H1 (cell line): ENCODE data around the gene ADAMTS9. TPM values are rescaled to one million over a fixed set of nuclear protein-coding genes. Genes with fewer than 3 reads are reported as not detected.

ENCODE experiments used
- CTCF ChIA-PET: fragments of 300-600 bp; sonication (Branson Sonifier 250); formaldehyde crosslinking; loops from one replicate; lab custom pipeline; 2021; ENCODE audit not compliant: partially characterized antibody; lab: Charles Lee
- POLR2A ChIA-PET: fragments of 300-600 bp; sonication (Branson Sonifier 250); formaldehyde crosslinking; loops from one replicate; lab custom pipeline; 2021; ENCODE audit warnings: inconsistent platforms; ENCODE audit not compliant: partially characterized antibody; lab: Charles Lee
- DNase-seq, 2 experiments: peaks; one replicate each; pipeline versions ENCODE4 v3.0.0 to v3.0.0-alpha.2; 2010 to 2022; ENCODE audit warnings: low spot score in 2 of 2, low read depth in 1 of 2, mixed read lengths in 1 of 2
- FAIRE-seq: peaks from 2 replicates; lab custom pipeline; 2011; peaks lifted over from hg19 to GRCh38; lab: Jason Lieb, UNC
- H2AFZ ChIP-seq: 2 replicates; pipeline ENCODE4 v1.8.1; 2012; ENCODE audit warnings: low read length, inconsistent platforms
- H2AK5ac ChIP-seq: 2 replicates; pipeline ENCODE4 v1.6.1; 2013; ENCODE audit warnings: low read depth, low read length
- H2BK120ac ChIP-seq: replicated peaks from 2 replicates; pipeline ENCODE3; 2013; ENCODE audit warnings: low read depth, low read length, inconsistent platforms
- H2BK12ac ChIP-seq: 2 replicates; pipeline ENCODE4 v1.6.1; 2013; ENCODE audit warnings: low read depth, low read length
- H2BK15ac ChIP-seq: 2 replicates; pipeline ENCODE4 v1.6.1; 2013; ENCODE audit warnings: low read length
- H2BK20ac ChIP-seq: 2 replicates; pipeline ENCODE4 v1.6.1; 2013; ENCODE audit warnings: low read length
- H2BK5ac ChIP-seq: 2 replicates; pipeline ENCODE4 v1.6.1; 2013; ENCODE audit warnings: low read depth, low read length
- H3K14ac ChIP-seq: 2 replicates; pipeline ENCODE4 v1.6.1; 2013; ENCODE audit warnings: inconsistent platforms; ENCODE audit not compliant: insufficient read length
- H3K18ac ChIP-seq: 2 replicates; pipeline ENCODE4 v1.6.1; 2013; ENCODE audit warnings: low read length; ENCODE audit errors: extremely low read depth
- H3K23ac ChIP-seq: 2 replicates; pipeline ENCODE4 v1.6.1; 2013; ENCODE audit warnings: inconsistent platforms; ENCODE audit not compliant: insufficient read length
- H3K23me2 ChIP-seq: 2 replicates; pipeline ENCODE4 v1.6.1; 2013; ENCODE audit warnings: low read depth, low read length
- H3K27ac ChIP-seq: 2 replicates; pipeline ENCODE4 v1.6.1; 2011; ENCODE audit warnings: low read depth, low read length, inconsistent platforms
- H3K27me3 ChIP-seq, 4 experiments: replicated peaks in 1 of 4; 1 replicate in 1 of 4; 2 replicates in 3 of 4; pipeline versions ENCODE4 v1.6.1 to v1.8.1; 2011 to 2013; ENCODE audit warnings: low read length in 3 of 4, mild to moderate bottlenecking in 3 of 4, inconsistent platforms in 2 of 4, mixed read lengths in 2 of 4, moderate library complexity in 1 of 4; ENCODE audit not compliant: control insufficient read depth in 3 of 4, insufficient read depth in 3 of 4; ENCODE audit errors: extremely low read depth in 1 of 4
- H3K36me3 ChIP-seq, 4 experiments: 2 replicates each; pipeline versions ENCODE4 v1.6.1 to v1.8.1; 2011 to 2013; ENCODE audit warnings: mild to moderate bottlenecking in 4 of 4, low read length in 3 of 4, moderate library complexity in 2 of 4, control low read depth in 1 of 4, inconsistent platforms in 1 of 4; ENCODE audit not compliant: insufficient read depth in 4 of 4, control insufficient read depth in 2 of 4
- H3K4ac ChIP-seq: replicated peaks from 2 replicates; pipeline ENCODE3; 2013; ENCODE audit warnings: low read length, low read depth, mixed read lengths, inconsistent platforms; ENCODE audit not compliant: insufficient read length
- H3K4me1 ChIP-seq, 4 experiments: replicated peaks in 1 of 4; 1 replicate in 1 of 4; 2 replicates in 3 of 4; pipeline versions ENCODE4 v1.6.1 to v1.8.1; 2011 to 2013; ENCODE audit warnings: low read length in 3 of 4, inconsistent platforms in 2 of 4, mixed read lengths in 1 of 4; ENCODE audit not compliant: insufficient read depth in 4 of 4, control insufficient read depth in 3 of 4
- H3K4me2 ChIP-seq, 2 experiments: 2 replicates each; pipeline versions ENCODE4 v1.6.1 to v1.8.1; 2011 to 2013; ENCODE audit warnings: low read depth in 2 of 2, low read length in 2 of 2, control low read depth in 1 of 2, inconsistent platforms in 1 of 2, mild to moderate bottlenecking in 1 of 2; ENCODE audit not compliant: insufficient read depth in 1 of 2
- H3K4me3 ChIP-seq, 4 experiments: fragments of 200-600, 300-600 bp in 1 of 4; sonication (generic), shearing (Covaris generic), sonication (Bioruptor Twin) in 1 of 4; 2 replicates each; pipeline versions ENCODE4 v1.5.1 to v1.8.1; 2011 to 2016; ENCODE audit warnings: low read length in 4 of 4, low read depth in 3 of 4, control low read depth in 2 of 4, inconsistent platforms in 2 of 4, mild to moderate bottlenecking in 2 of 4, mixed read lengths in 1 of 4, moderate library complexity in 1 of 4; ENCODE audit not compliant: insufficient read depth in 2 of 4; ENCODE audit errors: extremely low read depth in 1 of 4
- H3K56ac ChIP-seq: replicated peaks from 2 replicates; pipeline ENCODE3; 2013; ENCODE audit warnings: low read depth, mild to moderate bottlenecking, mixed read lengths, low read length, inconsistent platforms; ENCODE audit not compliant: insufficient read length
- H3K79me1 ChIP-seq: 2 replicates; pipeline ENCODE4 v1.6.1; 2013; ENCODE audit warnings: low read depth, low read length, control low read depth
- H3K79me2 ChIP-seq, 2 experiments: 2 replicates each; pipeline versions ENCODE4 v1.6.1 to v1.8.1; 2012 to 2013; ENCODE audit warnings: low read length in 2 of 2, mild to moderate bottlenecking in 2 of 2, inconsistent platforms in 1 of 2; ENCODE audit not compliant: insufficient read depth in 2 of 2, control insufficient read depth in 1 of 2
- H3K9ac ChIP-seq, 4 experiments: replicated peaks in 1 of 4; 1 replicate in 1 of 4; 2 replicates in 3 of 4; pipeline versions ENCODE4 v1.6.1 to v1.8.1; 2011 to 2013; ENCODE audit warnings: low read depth in 3 of 4, low read length in 3 of 4, control low read depth in 2 of 4, mild to moderate bottlenecking in 2 of 4, moderate library complexity in 2 of 4, inconsistent platforms in 1 of 4; ENCODE audit errors: extremely low read depth in 1 of 4
- H3K9me3 ChIP-seq, 2 experiments: 2 replicates each; pipeline versions ENCODE4 v1.6.1 to v1.8.1; 2012 to 2013; ENCODE audit warnings: mild to moderate bottlenecking in 2 of 2, moderate library complexity in 2 of 2, control low read depth in 1 of 2, inconsistent platforms in 1 of 2, low read depth in 1 of 2, low read length in 1 of 2, mixed read lengths in 1 of 2; ENCODE audit not compliant: insufficient read depth in 2 of 2
- H4K20me1 ChIP-seq, 2 experiments: replicated peaks in 1 of 2; 2 replicates each; pipeline versions ENCODE3 to v1.8.1; 2011 to 2013; ENCODE audit warnings: inconsistent platforms in 2 of 2, low read length in 2 of 2, mild to moderate bottlenecking in 1 of 2; ENCODE audit not compliant: insufficient read depth in 2 of 2, control insufficient read depth in 1 of 2
- H4K5ac ChIP-seq: 2 replicates; pipeline ENCODE4 v1.6.1; 2013; ENCODE audit warnings: low read length, low read depth, mixed read lengths, inconsistent platforms; ENCODE audit not compliant: insufficient read length
- H4K8ac ChIP-seq: 2 replicates; pipeline ENCODE4 v1.8.0; 2013; ENCODE audit warnings: mild to moderate bottlenecking, moderate library complexity, low read length, inconsistent platforms; ENCODE audit not compliant: insufficient read depth; ENCODE audit errors: extremely low read depth
- H4K91ac ChIP-seq: replicated peaks from 2 replicates; pipeline ENCODE3; 2013; ENCODE audit warnings: low read length, mixed read lengths, inconsistent platforms; ENCODE audit not compliant: insufficient read length
- CEBPB ChIP-seq: IDR thresholded peaks from 2 replicates; pipeline ENCODE4 v1.6.1; 2012; ENCODE audit warnings: low read depth, low read length
- SAP30 ChIP-seq: fragments of 300-600 bp; sonication (generic); IDR thresholded peaks from 2 replicates; pipeline ENCODE4 v1.7.1; 2012; ENCODE audit warnings: low read length, moderate library complexity, mild to moderate bottlenecking, inconsistent platforms; ENCODE audit not compliant: insufficient read depth, insufficient replicate concordance
- SP4 ChIP-seq: IDR thresholded peaks from 2 replicates; pipeline ENCODE4 v1.6.1; 2012; ENCODE audit warnings: low read length, inconsistent platforms
- WGBS, 2 experiments: shearing (Covaris generic) in 1 of 2; methylation state at CpG; one replicate each; pipeline versions ENCODE4 v1.1.6 to v1.1.7; 2013 to 2015; ENCODE audit warnings: low lambda C conversion rate in 2 of 2, mixed read lengths in 2 of 2, inconsistent platforms in 1 of 2, low coverage in 1 of 2, missing lambda C conversion rate in 1 of 2; ENCODE audit not compliant: insufficient replicate concordance in 2 of 2, insufficient coverage in 1 of 2, insufficient read length in 1 of 2; ENCODE audit errors: extremely low coverage in 1 of 2, missing lambda C conversion rate in 1 of 2; 5-methylcytosine and 5-hydroxymethylcytosine counted together
- polyA plus RNA-seq, 7 experiments: library from polyadenylated mRNA; depleted of rRNA in 3 of 7; stranded (reverse) in 5 of 7; unstranded in 2 of 7; fragments of >200 nt in 5 of 7; fragments of 200-250 nt in 2 of 7; gene quantifications; 1 replicate in 5 of 7; 2 replicates in 1 of 7; 4 replicates in 1 of 7; pipeline versions ENCODE4 v1.2.1 to v1.2.3, GENCODE V29; 2011 to 2013; ENCODE audit warnings: missing spikeins in 2 of 7, mixed read lengths in 2 of 7
- total RNA-seq: library from RNA; stranded (reverse); fragmentation: NEBNext Ultra II Directional; extraction: Animal tissue kit (Norgen Biotek cat#: 25700); gene quantifications from 2 replicates; pipeline ENCODE4 v1.2.1, GENCODE V29; 2021

Gene ADAMTS9
- total and polyA plus RNA-seq, 2 of the 8 experiments (the other 6 are each of a cell fraction or from before 2014, with no cell fraction given): 0.20 to 0.41 TPM

DNA sequence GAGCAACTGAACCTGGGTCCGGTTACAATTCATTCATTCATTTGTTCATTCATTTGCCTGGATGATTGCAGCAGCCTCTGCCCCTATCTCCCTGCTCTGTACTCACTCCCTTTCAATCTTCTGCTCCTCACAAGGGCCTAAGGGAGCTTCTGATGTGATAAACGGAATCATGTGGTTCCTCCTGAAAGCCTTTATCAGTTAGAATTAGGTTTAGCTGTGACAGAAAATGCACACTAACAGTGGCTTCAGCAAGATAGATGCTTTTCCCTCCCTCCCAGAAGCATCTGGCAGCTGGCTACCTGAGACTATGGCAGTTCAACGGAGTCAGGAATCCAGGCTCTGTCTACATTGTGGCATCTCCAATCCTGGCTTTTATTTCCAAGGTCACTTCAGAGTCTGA, 196.0 kb downstream of the ADAMTS9 start:
- no peak overlapping the region for H2AK5ac ChIP-seq

More for the DNA sequence above, 196.0 kb downstream of the ADAMTS9 start:
- Histone ChIP-seq H4K8ac (no peak overlapping the region), H3K36me3 (no peaks in the 10 kb centered on the region), H3K4me1 (peaks cover 18 to 27% (median 21%) of the 10 kb centered on the region in 4 experiments), H2BK20ac (0 out of 2 replicates have a peak overlapping the region, but pooled peaks have one; percentile 11), H3K56ac (no peak overlapping the region), H2BK120ac (no peak overlapping the region), H2BK12ac (no peak overlapping the region), H3K9ac (no peak overlapping the region), H3K79me2 (no peaks in the 10 kb centered on the region), H3K4ac (no peak overlapping the region), H3K18ac (no peak overlapping the region), H3K4me3 (no peak overlapping the region), H4K91ac (no peak overlapping the region), H4K20me1 (no peaks in the 10 kb centered on the region), H3K23ac (no peak overlapping the region), H3K27me3 (peaks cover 0 to 8% (median 7%) of the 10 kb centered on the region in 4 experiments; a peak in 3 of 7 replicates), H2BK15ac (no peak overlapping the region), H3K14ac (no peak overlapping the region), H3K9me3 (no peaks in the 10 kb centered on the region), H3K27ac (no peak overlapping the region), H3K23me2 (no peaks in the 10 kb centered on the region), H2AFZ (peak overlapping the region; percentile 59), H3K79me1 (no peaks in the 10 kb centered on the region), H3K4me2 (peak overlapping the region in 1 of 2 experiments; percentile 53; a peak in 2 of 4 replicates), H4K5ac (no peak overlapping the region), H2BK5ac (no peak overlapping the region)
- ChIA-PET POLR2A (no interaction called here), CTCF (interaction anchor here (0.8 to 3.4 kb wide), 4 partner anchors 8 to 95 kb away, joined by 3 to 17 read pairs (median 4); no protein-coding TSS in a partner anchor)
- TF ChIP-seq SP4 (no peak), CEBPB (no peak), SAP30 (no peak)
- FAIRE-seq: no peak
- 63% methylated on average over 3 of the region's 3 CpGs; no CpG with 5 or more reads in 1 of the 2 experiments for WGBS, 2 experiments
- no peak for DNase-seq
